Measurements from ENCODE around the gene CUBN.

The CUBN gene

DNA sequence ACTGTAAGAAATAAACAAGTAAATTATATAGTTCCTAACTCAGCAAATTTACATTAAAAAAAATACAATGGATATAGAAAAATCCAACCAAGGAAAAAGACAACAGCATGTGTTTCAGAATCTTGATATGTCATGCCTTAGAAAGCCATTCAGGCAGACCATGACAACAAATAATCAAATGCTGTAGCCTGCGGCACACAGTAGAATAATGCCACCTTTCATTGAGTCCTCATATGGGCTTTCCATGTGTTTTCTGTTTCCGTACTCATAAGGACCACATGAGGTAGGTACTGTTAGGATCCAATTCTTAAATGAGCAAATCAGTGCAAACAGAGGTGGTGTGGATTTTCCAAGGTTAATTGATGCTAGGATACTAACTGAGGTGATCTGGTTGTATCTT, 138.6 kb downstream of the CUBN start:
- no peak for DNase-seq

DNA sequence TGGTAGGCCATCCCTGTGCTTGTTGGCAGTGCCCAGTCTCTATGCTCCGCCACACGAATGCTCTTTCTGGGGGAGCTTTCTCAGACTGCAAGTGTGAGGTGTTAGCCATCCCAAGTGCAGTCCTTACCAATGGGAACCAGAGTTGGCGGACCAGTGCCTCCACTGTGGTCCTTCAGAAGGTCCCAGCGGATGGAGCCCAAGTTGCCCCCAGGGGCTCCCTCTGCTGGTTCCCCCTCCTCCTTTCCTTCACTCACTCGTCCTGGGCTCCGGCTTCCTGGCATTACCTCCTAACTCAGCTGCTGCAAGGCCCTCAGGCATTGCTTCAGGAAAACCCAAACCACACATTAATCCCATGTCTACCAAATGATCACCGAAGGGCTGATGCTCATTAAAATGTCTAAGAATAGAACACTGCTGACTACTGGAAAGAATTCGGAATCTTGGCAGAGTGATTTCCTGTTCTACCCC, 139.8 kb downstream of the CUBN start:
- no peak for DNase-seq

DNA sequence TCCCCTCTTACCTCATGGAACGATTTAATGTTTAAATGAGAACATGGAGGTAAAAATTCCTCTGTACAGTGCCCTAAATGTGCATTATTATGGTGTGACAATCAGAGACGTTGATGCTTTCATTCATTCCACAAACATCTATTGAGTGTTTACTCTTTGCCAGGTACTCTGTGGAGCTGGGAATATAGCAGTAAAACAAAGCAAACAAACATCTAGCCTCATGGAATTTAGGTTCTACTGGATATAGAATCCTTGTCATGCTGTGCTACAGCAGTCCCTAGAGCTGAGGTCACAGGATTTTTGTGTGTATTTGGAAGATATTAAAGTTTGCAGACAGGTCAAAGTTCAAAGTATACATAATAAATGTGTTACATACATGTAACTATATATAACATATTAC, 140.7 kb downstream of the CUBN start:
- no peak for DNase-seq

DNA sequence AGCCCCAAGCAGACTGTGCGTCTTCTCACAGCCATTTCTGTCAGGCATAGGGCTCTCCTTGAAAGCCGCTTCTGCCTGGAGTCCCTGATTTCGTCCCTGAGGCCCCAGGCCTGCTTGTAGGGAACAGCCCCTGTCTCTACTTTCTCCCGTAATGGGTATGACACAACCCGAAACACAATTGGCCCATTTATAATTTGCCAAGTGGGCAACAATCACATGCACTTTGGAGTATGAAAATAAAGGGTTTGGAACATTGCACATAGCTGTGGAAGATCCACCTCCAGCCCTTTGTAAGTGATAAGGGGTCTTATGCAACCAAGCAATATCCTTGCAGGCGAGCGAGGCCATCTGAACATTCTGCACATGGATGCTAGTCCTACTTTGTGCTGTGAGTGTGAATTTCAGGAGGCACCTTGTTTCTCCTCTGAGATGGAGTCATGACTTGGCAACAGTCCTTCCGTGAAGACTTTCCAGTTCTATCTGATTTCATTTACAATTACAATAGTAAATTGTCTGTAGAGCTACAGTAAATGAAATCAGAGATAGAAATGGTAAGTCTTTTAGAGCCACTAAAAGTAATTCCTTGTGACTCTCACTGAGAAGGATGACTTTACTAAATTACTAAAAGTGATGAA, 141.5 kb downstream of the CUBN start:
- DNase-seq = no peak

DNA sequence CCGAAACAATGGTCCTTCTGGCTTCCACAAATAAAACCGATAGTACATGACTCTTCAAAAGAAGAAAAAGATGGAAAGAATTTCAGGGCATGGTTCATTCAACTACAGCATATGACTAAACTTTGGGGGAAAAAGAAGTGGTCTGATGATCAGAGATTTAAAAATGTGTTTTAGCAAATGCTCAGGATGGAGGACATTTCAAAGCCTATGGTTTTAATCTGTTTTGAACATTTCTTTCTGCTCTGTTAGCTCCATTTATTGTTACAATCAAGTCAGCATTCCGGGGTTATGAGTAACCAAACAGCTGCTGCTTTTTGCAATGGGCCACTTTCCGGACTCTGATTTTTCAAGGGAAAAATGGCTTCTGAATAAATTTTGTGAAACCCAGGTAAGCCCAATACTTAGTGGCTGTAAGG, 142.4 kb downstream of the CUBN start:
- DNase-seq = no peak

DNA sequence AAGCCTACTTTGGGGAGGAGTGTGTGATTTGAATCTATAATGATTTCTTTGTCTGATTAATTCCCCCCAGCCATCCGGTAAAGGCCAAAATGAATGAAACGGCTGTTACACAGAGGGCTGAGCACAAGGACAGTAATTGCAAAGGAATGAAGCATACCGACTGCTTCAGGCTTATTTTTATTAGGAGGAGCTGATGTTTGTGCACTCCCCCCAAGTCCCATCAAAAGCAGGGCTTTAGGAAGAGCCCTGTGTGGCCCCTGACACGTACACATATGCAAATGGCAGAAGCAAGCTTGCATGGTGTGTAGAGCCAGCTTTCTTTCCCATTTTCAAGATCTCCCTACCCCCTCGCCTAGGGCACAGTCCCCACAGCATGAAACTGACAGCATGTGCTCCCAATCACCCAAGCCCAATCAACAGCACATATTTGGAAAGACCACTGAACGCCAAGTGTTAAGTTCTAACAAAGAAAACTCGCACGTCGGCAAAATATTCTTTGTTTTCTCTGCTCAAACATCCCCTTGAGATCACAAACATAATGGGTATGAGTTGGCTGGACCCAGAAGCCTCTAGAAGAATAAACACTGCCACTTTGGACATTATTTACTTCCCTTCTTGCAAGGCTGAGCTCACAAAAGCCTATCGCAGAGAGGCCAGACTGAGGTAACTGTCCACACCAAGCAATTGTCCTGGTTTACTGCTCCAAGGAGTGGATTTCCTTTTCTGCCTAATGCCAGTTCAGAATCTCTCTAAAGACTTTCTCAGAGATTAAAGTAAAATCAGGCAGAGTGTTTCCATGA, 143.0 kb downstream of the CUBN start:
- peak in 6 of 51 donors; percentile 9 to 66 (median 37) for DNase-seq

DNA sequence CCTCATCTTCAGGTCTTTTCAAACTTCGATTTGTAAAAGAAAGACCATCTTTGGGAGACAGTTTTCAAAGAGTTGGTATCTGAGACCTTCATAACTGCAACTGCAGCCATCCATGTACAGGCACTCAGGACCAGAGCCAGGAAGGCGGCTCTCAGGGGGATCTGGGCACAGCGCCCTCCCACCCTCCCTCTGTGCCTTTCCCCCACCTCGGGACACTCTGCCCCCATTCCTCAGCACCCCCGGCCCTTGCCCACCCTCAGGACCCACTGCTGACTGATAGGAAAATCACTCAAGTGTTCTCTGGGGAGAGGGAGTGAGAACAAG, 143.6 kb downstream of the CUBN start:
- DNase-seq = peak in 20 of 51 donors; percentile 3 to 66 (median 18)

DNA sequence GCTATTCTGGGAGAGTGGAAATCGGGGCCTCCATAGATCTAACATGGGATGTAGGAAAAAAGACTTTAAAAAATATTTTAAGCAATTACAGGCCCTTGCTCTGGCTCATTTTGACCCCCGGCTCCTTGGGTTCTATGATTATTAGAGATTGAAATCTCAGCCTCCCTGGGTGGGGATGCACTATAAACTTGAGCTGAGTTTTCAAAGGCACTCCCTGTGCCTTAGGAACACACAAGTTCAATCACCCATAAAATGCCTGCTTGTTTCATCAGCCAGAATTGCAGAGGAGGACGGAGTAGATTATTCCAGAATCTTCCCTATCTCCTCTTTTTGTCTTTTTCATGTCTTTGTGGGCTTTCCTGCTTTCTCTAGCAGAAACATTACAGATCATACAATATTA, 145.4 kb downstream of the CUBN start:
- no peak for DNase-seq

DNA sequence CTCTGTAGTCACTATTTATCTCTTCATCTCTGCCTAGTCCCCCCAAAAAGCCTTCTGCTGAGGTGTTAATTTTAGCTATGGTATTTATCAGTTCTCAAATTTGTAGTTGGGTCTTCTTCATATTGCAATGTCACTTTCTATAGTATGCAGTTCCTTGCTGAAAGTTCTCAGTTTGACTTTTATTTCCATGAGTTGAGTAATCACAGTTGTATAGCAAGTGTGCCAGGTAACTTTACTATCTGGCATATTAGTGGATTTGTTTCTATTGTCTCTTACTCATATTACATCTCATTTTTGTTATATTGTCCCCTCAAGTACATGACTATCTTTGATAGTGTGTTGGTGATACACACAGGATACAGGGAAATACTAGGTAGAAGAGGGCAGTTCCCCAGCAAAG, 152.8 kb downstream of the CUBN start:
- DNase-seq = no peak

DNA sequence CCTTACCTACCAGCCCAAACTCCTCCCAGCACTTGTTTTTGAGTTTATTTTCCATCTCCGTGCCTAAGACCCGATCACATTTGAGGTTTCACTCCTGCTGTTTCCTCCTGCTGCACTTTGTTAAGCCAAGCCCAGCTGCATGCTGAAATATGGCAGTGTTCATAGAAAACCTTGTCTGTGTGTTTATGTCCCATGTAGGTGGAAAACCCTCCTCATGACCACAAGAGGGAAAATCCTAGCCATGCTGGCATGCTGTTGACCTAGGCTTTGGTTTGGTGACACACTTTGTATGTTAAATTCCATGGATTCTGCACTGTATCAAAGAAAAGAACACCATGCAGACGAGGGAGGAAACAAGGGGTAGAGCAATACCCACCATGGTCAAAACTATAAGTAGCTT, 154.4 kb downstream of the CUBN start:
- DNase-seq = no peak

DNA sequence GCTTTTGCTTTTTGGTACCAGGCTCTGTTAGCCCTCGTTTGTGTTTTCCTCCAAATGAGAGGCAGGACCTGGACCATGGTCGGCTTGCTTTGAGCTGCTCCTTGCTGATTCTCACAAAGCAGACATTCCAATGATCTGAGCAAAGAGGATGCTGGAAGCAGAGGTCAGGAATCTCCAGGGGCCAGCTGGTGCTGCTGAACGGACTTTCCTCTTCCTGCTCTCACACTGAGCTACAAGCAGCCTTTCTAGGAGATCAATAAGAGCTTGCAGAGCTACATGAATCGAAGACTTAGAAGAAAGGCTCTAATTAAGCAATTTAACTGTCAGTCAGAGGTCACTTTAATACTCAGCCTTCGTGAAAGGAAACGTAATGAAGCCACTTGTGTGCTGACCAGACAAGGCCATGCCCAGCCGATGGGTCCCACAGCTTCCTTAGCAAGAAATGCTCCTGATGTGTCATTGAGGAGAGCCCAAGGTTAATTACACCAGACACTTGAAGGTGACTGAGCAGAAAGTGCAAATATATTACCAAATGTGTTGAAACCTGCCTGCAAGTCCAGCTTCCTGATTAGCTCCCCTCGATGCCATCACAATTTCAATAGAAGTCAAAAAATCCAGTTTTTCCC, 161.1 kb downstream of the CUBN start:
- no peak for DNase-seq

DNA sequence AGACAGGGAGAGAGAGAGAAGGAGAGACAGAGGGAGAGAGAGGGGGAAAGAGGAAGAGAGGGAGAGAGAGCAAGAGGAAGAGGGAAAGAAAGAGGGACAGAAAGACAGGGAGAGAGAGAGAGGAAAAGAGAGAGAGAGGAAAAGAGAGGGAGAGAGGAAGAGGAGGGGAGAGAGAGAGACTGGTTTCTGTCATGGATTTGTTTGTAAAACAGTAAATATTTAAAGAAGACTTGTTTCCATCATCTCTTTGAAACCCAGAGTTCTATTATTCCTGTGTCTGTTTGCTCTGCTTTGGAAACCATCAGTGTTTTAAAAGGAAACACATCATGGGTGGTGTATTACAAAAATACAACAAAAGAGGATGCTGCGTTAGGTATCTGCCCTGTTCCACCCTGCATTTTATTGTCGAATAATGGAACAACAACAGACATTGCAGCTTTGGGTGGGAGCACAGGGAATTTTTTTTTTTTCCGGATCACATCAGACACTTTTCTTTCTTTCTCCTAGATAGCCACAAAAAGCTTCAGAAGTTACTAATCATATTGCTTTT, 161.7 kb downstream of the CUBN start:
- DNase-seq = no peak

DNA sequence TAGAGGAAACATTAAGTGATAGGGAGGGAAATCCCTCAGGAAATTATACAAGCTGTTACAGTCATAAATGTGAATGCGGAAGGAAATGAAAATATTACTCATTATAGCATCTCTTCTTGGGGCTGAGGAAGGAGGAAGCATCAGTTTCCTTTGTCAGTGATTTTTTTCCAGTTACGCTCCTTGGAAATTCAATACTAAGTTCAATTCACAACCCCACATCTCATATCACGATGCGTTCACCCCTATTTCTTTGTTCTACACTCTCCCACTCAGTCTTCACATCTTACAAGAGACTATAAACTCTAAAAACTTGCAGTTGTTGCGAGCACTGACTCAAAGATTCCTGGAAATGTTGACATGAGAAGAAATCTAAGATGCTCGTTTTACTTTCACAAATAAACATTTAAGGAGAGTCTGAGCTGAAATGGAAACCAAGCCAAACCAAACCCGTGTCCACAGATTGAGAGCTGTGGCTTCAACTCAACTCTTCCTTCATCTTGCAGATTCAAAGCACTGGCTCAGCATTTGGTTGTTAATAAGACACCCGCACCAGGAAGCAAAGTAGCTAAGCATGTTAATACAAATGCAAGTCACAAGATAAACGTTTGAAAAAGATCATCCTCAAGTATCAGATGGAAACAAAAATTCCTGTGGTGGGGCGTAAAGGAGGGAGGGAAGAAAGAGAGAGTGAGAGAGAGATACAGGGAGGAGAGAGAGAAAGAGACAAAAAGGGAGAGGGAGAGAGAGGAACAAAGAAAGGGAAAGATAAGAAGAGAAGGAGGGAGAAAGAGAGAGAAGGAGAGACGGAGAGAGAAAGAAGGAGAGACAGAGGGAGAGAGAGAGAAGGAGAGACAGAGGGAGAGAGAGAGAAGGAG, 162.4 kb downstream of the CUBN start:
- DNase-seq = no peak

DNA sequence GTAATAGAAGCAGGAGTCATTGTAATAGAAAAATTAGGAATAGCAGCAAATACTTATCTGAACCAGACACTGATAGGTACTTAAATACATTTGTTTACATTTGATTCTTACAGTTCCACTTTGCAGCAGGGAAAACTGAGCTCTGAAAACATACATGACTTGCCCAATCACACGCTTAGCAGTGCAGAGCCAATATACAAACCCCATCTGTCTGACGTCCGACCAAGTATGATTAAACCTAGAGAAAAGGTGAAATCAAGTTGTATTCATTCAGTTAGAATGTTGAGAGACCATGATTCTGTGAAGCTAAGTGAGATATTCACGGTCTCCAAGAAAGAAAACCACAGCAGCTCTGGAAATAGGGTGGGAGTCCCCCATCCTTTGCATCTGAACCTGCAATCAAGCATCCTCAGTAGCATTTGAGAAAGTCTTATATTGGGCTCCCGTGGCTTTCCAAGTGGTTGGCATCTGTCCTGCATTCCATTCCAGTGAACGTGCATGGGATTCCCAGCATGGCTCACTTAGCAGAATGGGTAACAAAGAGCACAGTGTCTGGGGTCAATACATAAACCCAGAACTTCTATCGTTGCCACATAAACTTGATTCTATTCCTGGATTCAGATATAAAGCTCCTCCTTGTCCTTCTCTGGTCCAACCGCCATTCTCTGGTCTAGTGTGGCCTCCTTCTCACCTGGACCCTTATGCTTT, 163.7 kb downstream of the CUBN start:
- no peak for DNase-seq

DNA sequence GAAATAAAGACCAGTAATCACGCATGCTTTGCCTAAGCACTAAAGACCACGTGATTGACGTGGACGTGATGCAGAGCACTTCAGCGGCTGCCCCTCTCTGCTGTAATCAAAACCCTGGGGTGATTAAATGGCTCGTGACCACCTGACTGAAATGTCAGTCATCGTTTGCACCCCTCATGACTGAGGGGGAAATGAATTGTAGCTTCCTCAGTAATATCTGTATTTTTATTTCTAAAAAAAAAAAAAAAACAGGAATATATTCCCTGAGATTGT, 164.3 kb downstream of the CUBN start:
- DNase-seq = no peak

DNA sequence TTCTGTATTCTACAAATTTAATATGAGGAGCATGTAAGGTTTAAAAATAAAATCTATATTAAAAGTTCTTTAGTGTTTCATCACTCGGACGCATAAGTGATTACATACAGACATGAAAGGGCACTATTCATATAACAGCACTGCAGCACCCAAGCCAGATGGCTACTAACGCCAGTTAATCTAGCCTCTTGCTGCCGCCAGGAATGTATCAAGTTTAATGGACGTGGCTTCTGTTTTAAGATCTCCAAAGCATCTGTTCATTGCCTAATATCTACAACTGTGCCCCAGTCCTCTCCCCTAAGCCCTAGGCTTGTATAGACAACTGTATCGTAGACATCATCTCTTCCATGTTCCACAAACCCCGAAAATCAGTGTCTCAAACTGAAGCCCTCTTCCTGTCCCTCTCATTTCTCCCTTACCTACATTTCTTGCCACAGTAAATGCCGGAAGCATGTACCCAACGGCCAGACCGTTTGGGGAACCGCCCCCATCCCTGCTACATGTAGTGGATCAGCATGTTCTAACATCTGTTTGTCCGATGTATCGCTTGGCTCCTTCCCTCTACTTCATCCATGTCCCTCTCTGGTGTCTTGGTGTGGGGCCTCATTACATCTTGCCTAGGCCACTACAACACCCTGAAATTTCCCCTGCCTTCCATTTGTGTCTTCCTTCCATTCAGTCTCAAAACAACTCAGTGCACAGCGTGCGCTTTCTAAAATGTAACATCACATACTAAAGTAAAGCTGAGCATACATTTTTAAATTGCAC, 164.9 kb downstream of the CUBN start:
- no peak for DNase-seq

DNA sequence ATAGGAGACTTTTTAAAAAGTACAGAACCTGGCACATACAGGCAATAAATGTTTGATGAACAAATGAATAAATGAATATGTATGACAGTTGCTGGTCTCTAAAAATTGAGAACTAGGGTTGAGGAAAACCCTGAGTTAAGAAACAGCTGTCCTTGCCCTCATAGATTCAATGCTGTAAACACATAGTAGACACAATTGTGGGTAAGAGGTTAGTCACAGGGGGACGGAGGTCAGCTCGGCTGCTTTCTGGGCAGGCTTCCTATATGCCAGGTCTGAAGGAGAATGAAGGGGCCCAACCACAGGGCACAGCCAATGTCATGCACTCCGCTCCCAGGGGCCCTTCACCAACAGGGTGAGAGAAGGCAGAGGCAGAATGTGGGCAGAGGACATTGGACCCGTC, 169.1 kb downstream of the CUBN start:
- DNase-seq = no peak

DNA sequence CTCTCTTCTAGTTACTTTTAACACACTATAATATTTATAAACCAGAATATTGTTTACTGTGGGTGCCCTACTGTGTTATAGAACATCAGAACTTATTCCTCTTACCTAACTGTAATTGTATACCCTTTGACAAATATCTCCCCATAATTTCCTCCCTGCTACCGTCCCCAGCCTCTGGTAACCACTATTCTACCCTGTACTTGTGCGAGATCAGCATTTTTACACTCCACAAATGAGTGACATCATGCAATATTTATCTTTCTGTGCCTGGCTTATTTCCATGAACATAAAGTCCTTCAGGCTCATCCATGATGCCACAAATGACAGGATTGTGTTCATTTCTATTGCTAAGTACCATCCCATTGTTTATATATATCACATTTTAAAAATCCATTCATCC, 172.6 kb downstream of the CUBN start:
- no peak for DNase-seq

DNA sequence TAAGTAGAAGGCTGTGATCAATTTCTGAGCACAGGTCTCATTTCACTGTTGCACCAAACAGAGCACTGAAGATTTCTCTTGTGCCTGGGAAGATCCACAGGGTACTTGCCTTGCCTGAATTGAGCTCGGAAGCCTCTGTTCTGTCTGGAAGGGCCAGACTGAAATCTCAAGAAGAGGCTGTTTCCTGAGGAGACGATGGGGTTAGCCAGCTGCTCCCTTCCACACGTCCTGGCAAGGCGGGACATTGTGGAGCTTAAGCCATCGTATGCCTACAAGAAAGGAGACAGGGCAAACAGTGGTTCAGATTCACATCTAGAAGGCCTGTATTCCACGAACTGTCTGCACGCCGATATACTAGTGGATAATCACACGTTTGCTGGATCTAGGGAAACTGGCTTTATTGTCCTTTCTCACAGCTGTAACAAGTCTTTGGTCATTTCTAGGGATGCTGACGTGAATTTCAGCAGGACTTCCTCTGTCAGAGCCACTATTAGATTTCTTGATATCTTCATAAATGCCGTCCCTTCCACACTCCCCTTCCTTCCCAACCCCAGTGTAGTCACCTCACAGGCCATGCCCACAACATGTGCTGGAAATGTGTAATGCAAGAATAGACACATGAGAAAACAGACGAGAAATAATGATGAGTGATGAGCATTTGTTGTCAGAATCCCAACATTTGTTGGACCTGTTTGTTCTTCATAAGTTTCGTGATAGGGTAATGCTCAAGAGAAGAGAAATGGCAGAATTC, 175.2 kb downstream of the CUBN start:
- DNase-seq = no peak

DNA sequence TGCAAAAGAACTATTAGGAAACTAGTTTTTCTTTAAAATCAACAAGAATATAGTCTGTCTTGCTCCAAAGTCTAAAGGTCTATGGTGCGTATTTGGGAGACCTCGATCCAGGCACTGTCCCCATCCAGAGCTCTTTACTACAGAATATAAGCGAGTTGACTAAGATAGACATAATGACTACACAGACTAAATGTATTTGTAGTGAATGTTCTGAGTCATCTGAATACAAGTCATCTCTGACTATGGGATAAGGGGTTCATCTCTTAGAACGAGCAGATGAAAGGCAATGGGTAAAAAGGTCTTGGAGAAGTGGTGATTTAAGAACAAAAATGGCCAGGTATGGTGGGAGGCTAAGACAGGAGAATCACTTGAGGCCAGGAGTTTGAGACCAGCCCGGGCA, 176.3 kb downstream of the CUBN start:
- DNase-seq = no peak
